ENCODE data around the gene DNAH8.

- TF ChIP-seq EZH2 (IDR thresholded peaks at IDR 0.05; ENCODE audit: low read length, unreplicated experiment) (no peak), CTCF (conservative IDR thresholded peaks at IDR 0.05; ENCODE audit: low read depth, low read length) (no peak), EZH2phosphoT487 (IDR thresholded peaks at IDR 0.05; ENCODE audit: borderline replicate concordance, low read length) (no peak)
Observed at GRCh38 chr6:39057251-39058155, 342.4 kb downstream of the DNAH8 start.
